Stimulated activated naive CD4-positive, alpha-beta T cell treated with Interleukin-2 at 50 U/mL for 16 hours (primary cell): ENCODE measurements around the gene MYCBPAP.

Source experiments
- DNase-seq: peaks from one replicate; lab custom pipeline; 2025; lab: John Stamatoyannopoulos, UW

MYCBPAP gene

DNA sequence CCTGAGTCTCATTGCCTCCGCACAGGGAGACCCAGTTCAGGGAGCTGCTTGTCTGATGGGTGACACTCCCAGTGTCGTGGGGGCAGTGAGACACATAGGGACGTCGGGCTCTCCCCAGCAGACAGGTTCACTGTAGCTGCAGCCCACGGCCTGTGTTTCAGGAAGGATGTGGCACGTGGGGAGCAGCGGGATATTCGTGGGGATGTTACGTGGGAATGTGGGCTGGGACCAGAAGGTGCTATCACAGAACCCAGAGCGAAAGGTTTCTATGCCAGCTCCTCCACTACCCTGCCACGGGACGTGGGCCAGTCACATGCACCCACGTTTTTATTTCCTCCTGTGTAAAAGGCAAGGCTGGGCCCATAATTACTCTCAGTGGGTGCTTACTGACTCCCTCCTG, 68.6 kb downstream of the MYCBPAP start:
- DNase-seq: no peak

DNA sequence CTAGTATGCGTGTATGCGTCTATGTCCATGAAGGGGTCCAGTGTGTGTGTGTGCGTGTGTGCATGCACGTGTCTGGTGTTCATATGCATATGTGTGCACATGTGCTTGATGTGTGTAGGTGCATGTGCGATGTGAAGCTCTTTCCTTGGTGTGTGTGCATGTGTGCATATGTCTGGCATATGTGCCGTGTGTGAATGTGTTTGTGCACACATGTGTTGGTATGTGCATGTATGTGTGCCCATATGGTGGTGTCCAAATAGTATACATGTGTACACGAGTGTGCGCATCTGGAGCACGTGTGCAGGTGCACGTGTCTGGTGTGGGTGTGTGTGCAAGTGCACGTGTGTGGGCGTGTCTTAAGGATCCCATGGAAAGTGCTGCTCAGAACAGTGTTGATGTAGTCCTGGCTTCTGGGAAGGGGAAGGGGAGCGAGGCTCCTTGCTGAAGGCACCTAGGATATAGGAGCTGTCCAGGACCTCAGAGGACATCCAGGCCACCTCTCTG, 69.3 kb downstream of the MYCBPAP start:
- DNase-seq: no peak

DNA sequence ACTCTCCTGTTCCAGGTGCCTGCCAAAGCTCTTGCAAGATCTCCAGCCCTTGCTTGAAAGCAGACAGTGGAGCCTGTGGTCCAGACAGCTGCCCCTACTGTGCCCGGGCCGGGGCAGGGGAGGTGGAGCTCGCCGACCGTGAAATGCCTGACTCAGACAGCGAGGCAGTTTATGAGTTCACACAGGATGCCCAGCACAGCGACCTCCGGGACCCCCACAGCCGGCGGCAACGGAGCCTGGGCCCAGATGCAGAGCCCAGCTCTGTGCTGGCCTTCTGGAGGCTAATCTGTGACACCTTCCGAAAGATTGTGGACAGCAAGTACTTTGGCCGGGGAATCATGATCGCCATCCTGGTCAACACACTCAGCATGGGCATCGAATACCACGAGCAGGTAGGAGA, 69.9 kb downstream of the MYCBPAP start:
- no peak for DNase-seq

- DNase-seq: no peak
Measured at GRCh38 chr17:50579399-50579798, 71.2 kb downstream of the MYCBPAP start.

DNA sequence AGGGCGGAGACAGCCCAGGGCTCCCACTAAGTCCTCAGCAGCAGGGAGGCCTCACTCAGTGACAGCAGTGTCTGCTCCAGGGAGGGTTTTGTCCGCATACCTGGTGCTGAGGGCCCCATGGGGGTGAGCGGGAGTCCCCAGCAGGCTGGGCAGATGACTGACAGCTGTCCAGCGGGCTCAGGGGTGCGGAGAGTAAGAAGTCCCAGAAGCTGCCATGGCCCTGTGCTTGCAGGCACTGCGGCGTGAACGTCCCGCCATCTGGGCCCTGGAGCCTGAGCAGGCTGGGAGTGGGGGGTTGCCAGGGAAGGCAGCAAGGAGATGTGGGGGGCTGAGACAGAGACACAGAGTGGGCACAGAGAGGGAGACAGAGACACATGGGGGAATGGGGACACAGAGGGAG, 72.4 kb downstream of the MYCBPAP start:
- no peak for DNase-seq
